KOPT-K1 (cell line): ENCODE measurements around the gene KRTAP5-7.
"Not testable (repeated sequence)": the region's sequence is repeated elsewhere in the genome, so short reads cannot be mapped to it uniquely, and the experiment has no call there.

ENCODE experiments used
- H3K27ac ChIP-seq: fragments of 200-600 bp; sonication (generic); 2 replicates; pipeline ENCODE4 v1.5.1; 2016; ENCODE audit warnings: antibody characterized with exemption, mild to moderate bottlenecking, low read depth, low read length; ENCODE audit not compliant: poor library complexity, severe bottlenecking
- H3K36me3 ChIP-seq: fragments of 200-600 bp; sonication (generic); 2 replicates; pipeline ENCODE4 v1.5.1; 2017; ENCODE audit warnings: antibody characterized with exemption, mild to moderate bottlenecking, low read length, moderate library complexity; ENCODE audit not compliant: insufficient read depth
- H3K9me3 ChIP-seq: fragments of 200-600 bp; sonication (generic); 2 replicates; pipeline ENCODE4 v1.5.1; 2017; ENCODE audit warnings: antibody characterized with exemption, low read length, mild to moderate bottlenecking; ENCODE audit not compliant: insufficient read depth, poor library complexity, severe bottlenecking

KRTAP5-7 gene

DNA sequence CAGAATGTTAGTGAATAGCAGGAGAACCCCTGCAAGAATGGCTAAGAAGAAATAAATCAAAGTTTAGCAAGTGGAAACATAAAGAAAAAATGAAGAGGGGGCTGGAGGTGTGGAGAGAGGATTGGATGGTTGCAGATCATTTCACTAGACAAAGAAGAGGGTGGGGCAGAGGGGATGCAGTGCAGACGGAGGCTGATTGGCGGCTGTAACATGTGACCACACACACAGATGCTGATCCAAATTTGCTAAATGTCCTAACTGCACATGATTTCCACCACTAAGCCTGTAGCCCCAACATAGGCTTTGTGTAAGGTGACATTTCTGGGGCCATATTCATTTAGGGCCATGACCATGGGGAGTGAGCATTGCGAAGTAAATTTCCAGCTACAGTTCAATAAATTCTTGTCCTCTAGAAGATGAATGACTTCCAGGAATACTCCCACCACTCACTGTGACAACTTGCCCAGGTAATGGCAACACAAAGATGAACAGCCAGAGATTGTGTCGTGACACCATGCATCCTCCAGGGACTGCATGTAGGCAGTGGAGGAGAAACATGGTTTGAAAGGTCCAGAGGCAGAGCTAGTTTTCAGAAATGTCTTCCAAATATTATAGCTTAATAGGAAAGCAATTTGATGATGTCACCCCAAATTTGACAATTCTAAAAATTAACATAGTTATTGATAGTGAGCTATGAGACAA lies 48.8 kb downstream of the KRTAP5-7 start:
- no peak overlapping the region for H3K27ac ChIP-seq
- no peaks in the 10 kb centered on the region for H3K9me3 ChIP-seq
- H3K36me3 ChIP-seq = no peaks in the 10 kb centered on the region

DNA sequence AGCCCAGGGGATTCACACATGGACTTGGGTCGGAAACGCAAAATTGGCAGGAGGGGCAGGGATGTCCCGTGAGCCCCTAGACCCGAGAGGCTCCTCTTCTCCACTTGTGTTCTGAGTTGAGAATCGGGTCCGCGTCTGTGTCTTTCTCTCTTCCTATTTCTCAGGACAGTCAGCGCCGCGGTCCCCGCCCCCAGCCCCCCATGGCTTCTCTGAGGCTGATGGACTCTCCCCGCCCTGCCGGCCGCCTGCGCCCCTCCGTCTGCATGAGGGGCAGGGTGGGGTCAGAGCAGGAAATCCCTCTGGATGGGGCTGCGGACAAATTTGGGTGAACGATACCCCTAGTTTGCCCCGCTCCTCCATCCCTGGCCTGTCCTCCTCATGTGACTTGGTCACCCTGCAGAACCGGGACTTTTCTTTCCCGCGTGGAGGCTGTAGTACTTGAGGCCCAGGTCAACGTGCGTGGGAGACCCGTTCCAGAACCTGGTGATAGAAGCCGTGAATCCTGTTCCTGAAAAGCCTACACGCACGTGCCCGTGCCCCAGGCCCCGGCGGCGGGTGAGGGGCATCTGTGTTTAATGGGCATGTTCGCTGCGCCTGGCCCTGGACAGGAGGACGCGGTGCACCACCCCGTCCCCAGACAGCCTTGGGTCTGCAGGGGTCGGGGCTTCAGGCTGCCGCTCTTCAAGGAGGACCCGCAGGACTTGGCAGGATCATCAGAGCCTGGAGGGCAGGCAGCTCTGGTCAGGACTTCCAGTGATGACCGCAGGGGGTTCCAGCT lies 49.8 kb downstream of the KRTAP5-7 start:
- not testable (repeated sequence) for H3K36me3 ChIP-seq, H3K27ac ChIP-seq, H3K9me3 ChIP-seq

DNA sequence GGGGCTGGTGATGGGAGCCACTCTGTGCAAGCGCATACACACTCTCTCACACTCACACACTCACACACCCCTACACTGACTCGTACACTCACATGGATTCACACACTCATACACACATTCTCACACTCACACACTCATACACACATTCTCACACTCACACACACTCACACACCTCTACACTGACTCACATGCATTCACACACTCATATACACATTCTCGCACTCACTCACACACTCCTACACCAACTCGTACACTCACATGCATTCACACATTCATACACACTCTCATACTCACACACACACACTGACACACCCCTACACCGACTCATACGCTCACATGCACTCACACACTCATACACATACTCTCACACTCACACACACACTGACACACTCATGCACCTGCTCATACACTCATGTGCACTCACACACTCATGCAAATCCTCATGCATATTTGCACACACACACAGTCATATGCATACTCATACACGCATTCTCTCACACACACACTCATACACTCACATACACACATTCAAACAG lies 50.5 kb downstream of the KRTAP5-7 start:
- no peaks in the 10 kb centered on the region for H3K36me3 ChIP-seq
- H3K27ac ChIP-seq = no peak overlapping the region
- no peaks in the 10 kb centered on the region for H3K9me3 ChIP-seq
